IPS-15b (cell line): ENCODE measurements around the gene BHMT.

Source experiments
- H3K27me3 ChIP-seq: one replicate; pipeline ENCODE4 v1.6.1; 2013; ENCODE audit warnings: low read length; ENCODE audit not compliant: control insufficient read depth, insufficient read depth
- H3K36me3 ChIP-seq: one replicate; pipeline ENCODE4 v1.6.1; 2013; ENCODE audit warnings: low read length; ENCODE audit not compliant: control insufficient read depth, insufficient read depth
- H3K4me1 ChIP-seq: one replicate; pipeline ENCODE4 v1.6.1; 2013; ENCODE audit warnings: mild to moderate bottlenecking, low read length; ENCODE audit not compliant: control insufficient read depth, insufficient read depth
- H3K4me3 ChIP-seq: one replicate; pipeline ENCODE4 v1.5.1; 2013; ENCODE audit warnings: low read depth, low read length
- H3K9ac ChIP-seq: one replicate; pipeline ENCODE4 v1.6.1; 2013; ENCODE audit warnings: low read depth, mild to moderate bottlenecking, low read length
- H3K9me3 ChIP-seq: one replicate; pipeline ENCODE4 v1.6.1; 2013; ENCODE audit warnings: mild to moderate bottlenecking, low read length; ENCODE audit not compliant: control insufficient read depth, insufficient read depth

BHMT gene

GRCh38 chr5:79088507-79088906 is 23.1 kb upstream of the BHMT start:
- Histone ChIP-seq H3K4me3 (no peak overlapping the region), H3K36me3 (no peaks in the 10 kb centered on the region), H3K27me3 (no peaks in the 10 kb centered on the region), H3K9me3 (no peaks in the 10 kb centered on the region), H3K4me1 (no peaks in the 10 kb centered on the region), H3K9ac (no peak overlapping the region)

- Histone ChIP-seq H3K9ac (no peak overlapping the region), H3K4me1 (no peaks in the 10 kb centered on the region), H3K9me3 (no peaks in the 10 kb centered on the region), H3K27me3 (no peaks in the 10 kb centered on the region), H3K36me3 (no peaks in the 10 kb centered on the region), H3K4me3 (no peak overlapping the region)
Observed at GRCh38 chr5:79091064-79091463, 20.5 kb upstream of the BHMT start.

- H3K4me1 ChIP-seq: no peaks in the 10 kb centered on the region
- no peaks in the 10 kb centered on the region for H3K9me3 ChIP-seq
- H3K36me3 ChIP-seq: no peaks in the 10 kb centered on the region
- H3K9ac ChIP-seq: no peak overlapping the region
- no peak overlapping the region for H3K4me3 ChIP-seq
- H3K27me3 ChIP-seq: no peaks in the 10 kb centered on the region
Observed at GRCh38 chr5:79093762-79094161, 17.8 kb upstream of the BHMT start.

- Histone ChIP-seq H3K4me1 (no peaks in the 10 kb centered on the region), H3K9ac (no peak overlapping the region), H3K4me3 (no peak overlapping the region), H3K9me3 (no peaks in the 10 kb centered on the region), H3K36me3 (no peaks in the 10 kb centered on the region), H3K27me3 (peaks cover 6% of the 10 kb centered on the region)
Observed at GRCh38 chr5:79105868-79106267, 5.7 kb upstream of the BHMT start.

GRCh38 chr5:79107020-79107796 is 4.4 kb upstream of the BHMT start:
- H3K4me1 ChIP-seq: no peaks in the 10 kb centered on the region
- no peak overlapping the region for H3K4me3 ChIP-seq
- no peaks in the 10 kb centered on the region for H3K9me3 ChIP-seq
- peaks cover 20% of the 10 kb centered on the region for H3K27me3 ChIP-seq
- no peaks in the 10 kb centered on the region for H3K36me3 ChIP-seq
- no peak overlapping the region for H3K9ac ChIP-seq

- peaks cover 28% of the 10 kb centered on the region for H3K27me3 ChIP-seq
- H3K9ac ChIP-seq: no peak overlapping the region
- H3K4me1 ChIP-seq: no peaks in the 10 kb centered on the region
- H3K9me3 ChIP-seq: no peaks in the 10 kb centered on the region
- no peaks in the 10 kb centered on the region for H3K36me3 ChIP-seq
- H3K4me3 ChIP-seq: no peak overlapping the region
Observed at GRCh38 chr5:79108086-79108485, 3.5 kb upstream of the BHMT start.

GRCh38 chr5:79108792-79109191 is 2.8 kb upstream of the BHMT start:
- H3K4me1 ChIP-seq: no peaks in the 10 kb centered on the region
- no peak overlapping the region for H3K9ac ChIP-seq
- peaks cover 35% of the 10 kb centered on the region for H3K27me3 ChIP-seq
- no peak overlapping the region for H3K4me3 ChIP-seq
- no peaks in the 10 kb centered on the region for H3K9me3 ChIP-seq
- no peaks in the 10 kb centered on the region for H3K36me3 ChIP-seq

GRCh38 chr5:79109527-79110492 is 1.8 kb upstream of the BHMT start:
- Histone ChIP-seq H3K36me3 (no peaks in the 10 kb centered on the region), H3K27me3 (peaks cover 41% of the 10 kb centered on the region), H3K4me3 (no peak overlapping the region)

GRCh38 chr5:79111960-79112702 is 522 bp downstream of the BHMT start:
- Histone ChIP-seq H3K9ac (peak overlapping the region; percentile 17), H3K4me1 (no peaks in the 10 kb centered on the region), H3K36me3 (no peaks in the 10 kb centered on the region), H3K4me3 (peak overlapping the region; percentile 80), H3K27me3 (peaks cover 41% of the 10 kb centered on the region), H3K9me3 (no peaks in the 10 kb centered on the region)

More at GRCh38 chr5:79109527-79110492, 1.8 kb upstream of the BHMT start:
- Histone ChIP-seq H3K9ac (no peak overlapping the region), H3K4me1 (no peaks in the 10 kb centered on the region), H3K9me3 (no peaks in the 10 kb centered on the region)

- peak overlapping the region; percentile 80 for H3K4me3 ChIP-seq
- no peaks in the 10 kb centered on the region for H3K4me1 ChIP-seq
- H3K9me3 ChIP-seq: no peaks in the 10 kb centered on the region
Observed at GRCh38 chr5:79112703-79113058, 1.1 kb downstream of the BHMT start.

GRCh38 chr5:79119486-79119885 is 7.9 kb downstream of the BHMT start:
- no peaks in the 10 kb centered on the region for H3K9me3 ChIP-seq
- no peaks in the 10 kb centered on the region for H3K4me1 ChIP-seq
- no peak overlapping the region for H3K9ac ChIP-seq
- no peak overlapping the region for H3K4me3 ChIP-seq
- H3K36me3 ChIP-seq: no peaks in the 10 kb centered on the region
- no peaks in the 10 kb centered on the region for H3K27me3 ChIP-seq

More at GRCh38 chr5:79112703-79113058, 1.1 kb downstream of the BHMT start:
- peaks cover 41% of the 10 kb centered on the region for H3K27me3 ChIP-seq
- no peak overlapping the region for H3K9ac ChIP-seq
- no peaks in the 10 kb centered on the region for H3K36me3 ChIP-seq
